Panc1 (cell line): ENCODE results near the gene PPIL6.

Experiments used
- CTCF ChIP-seq: fragments of 450-650 bp; IDR thresholded peaks from 2 replicates; pipeline ENCODE4 v1.5.1; 2017; ENCODE audit warnings: mild to moderate bottlenecking
- POLR2AphosphoS5 ChIP-seq: IDR thresholded peaks from 2 replicates; pipeline ENCODE4 v1.6.1; 2012; ENCODE audit warnings: mild to moderate bottlenecking, low read depth, low read length, moderate library complexity
- REST ChIP-seq, 2 experiments: IDR thresholded peaks; 2 replicates each; pipeline ENCODE4 v1.6.1; 2011 to 2012; ENCODE audit warnings: low read depth in 2 of 2, control low read depth in 1 of 2, low read length in 1 of 2, mild to moderate bottlenecking in 1 of 2, moderate library complexity in 1 of 2; ENCODE audit not compliant: insufficient read depth in 1 of 2

GRCh38 chr6:109340811-109341210 is 99.6 kb downstream of the PPIL6 start:
- TF ChIP-seq POLR2AphosphoS5 (no peak), CTCF (no peak), REST (IDR thresholded peaks at IDR 0.05; ENCODE audit: insufficient read depth in 1 of 2, low read depth in 2 of 2, low read length in 1 of 2) (no peak)
